SK-N-MC (cell line): ENCODE data around the gene EMID1.
"Not testable (repeated sequence)": the region's sequence is repeated elsewhere in the genome, so short reads cannot be mapped to it uniquely, and the experiment has no call there.

ENCODE experiments used
- DNase-seq: peaks from one replicate; pipeline ENCODE4 v3.0.0-alpha.2; 2011; ENCODE audit warnings: low read depth, low spot score
- H3K27ac ChIP-seq: fragments of 200-600 bp; sonication (generic); 2 replicates; pipeline ENCODE4 v1.5.1; 2016; ENCODE audit warnings: mixed run types
- H3K36me3 ChIP-seq: fragments of 200-600 bp; sonication (generic); 2 replicates; pipeline ENCODE4 v1.6.1; 2017; ENCODE audit warnings: antibody characterized with exemption, low read length, mixed read lengths; ENCODE audit not compliant: insufficient read depth
- H3K4me3 ChIP-seq: fragments of 200-600 bp; sonication (generic); 2 replicates; pipeline ENCODE4 v1.5.1; 2016
- H3K9ac ChIP-seq: fragments of 200-600 bp; sonication (generic); 2 replicates; pipeline ENCODE4 v1.8.0; 2017; ENCODE audit warnings: mixed run types, mixed read lengths; ENCODE audit not compliant: insufficient read length
- H3K9me3 ChIP-seq: fragments of 200-600 bp; sonication (generic); 2 replicates; pipeline ENCODE4 v1.6.1; 2017; ENCODE audit warnings: low read depth, mild to moderate bottlenecking, antibody characterized with exemption, low read length, moderate library complexity, mixed read lengths
- EZH2 ChIP-seq: fragments of 200-600 bp; sonication (generic); IDR thresholded peaks from one replicate; pipeline ENCODE4 v1.6.1; 2017; ENCODE audit warnings: antibody characterized with exemption
- FOXP2 ChIP-seq: optimal IDR thresholded peaks from 2 replicates; pipeline ENCODE3; 2011; ENCODE audit warnings: mild to moderate bottlenecking, moderate library complexity; ENCODE audit not compliant: insufficient read depth; ENCODE audit errors: extremely low read length, control extremely low read depth
- POLR2AphosphoS5 ChIP-seq: IDR thresholded peaks from 2 replicates; pipeline ENCODE4 v1.6.1; 2012; ENCODE audit warnings: mild to moderate bottlenecking, low read depth, low read length, borderline replicate concordance

The EMID1 gene

GRCh38 chr22:29230972-29231875 is 25.5 kb downstream of the EMID1 start:
- no peaks in the 10 kb centered on the region for H3K36me3 ChIP-seq
- DNase-seq = no peak

GRCh38 chr22:29231971-29232959 is 26.6 kb downstream of the EMID1 start:
- no peak overlapping the region for H3K9ac ChIP-seq
- H3K9me3 ChIP-seq = no peaks in the 10 kb centered on the region
- H3K27ac ChIP-seq = no peak overlapping the region
- TF ChIP-seq FOXP2 (no peak), EZH2 (no peak), POLR2AphosphoS5 (no peak)
- no peaks in the 10 kb centered on the region for H3K36me3 ChIP-seq
- no peak overlapping the region for H3K4me3 ChIP-seq
- DNase-seq = no peak

More at GRCh38 chr22:29230972-29231875, 25.5 kb downstream of the EMID1 start:
- TF ChIP-seq POLR2AphosphoS5 = no peak
- no peak for TF ChIP-seq FOXP2
- no peak for TF ChIP-seq EZH2
- H3K27ac ChIP-seq = no peak overlapping the region
- no peak overlapping the region for H3K9ac ChIP-seq
- no peak overlapping the region for H3K4me3 ChIP-seq
- no peaks in the 10 kb centered on the region for H3K9me3 ChIP-seq

GRCh38 chr22:29233277-29233877 is 27.7 kb downstream of the EMID1 start:
- no peak overlapping the region for H3K9ac ChIP-seq
- H3K9me3 ChIP-seq = no peaks in the 10 kb centered on the region
- no peak overlapping the region for H3K4me3 ChIP-seq
- no peak for DNase-seq
- H3K36me3 ChIP-seq = no peaks in the 10 kb centered on the region
- no peak overlapping the region for H3K27ac ChIP-seq
- TF ChIP-seq FOXP2 (no peak), EZH2 (no peak), POLR2AphosphoS5 (no peak)

GRCh38 chr22:29240481-29240880 is 34.8 kb downstream of the EMID1 start:
- H3K9ac ChIP-seq, H3K4me3 ChIP-seq, H3K27ac ChIP-seq, H3K36me3 ChIP-seq, H3K9me3 ChIP-seq, DNase-seq: not testable (repeated sequence)

GRCh38 chr22:29243874-29244446 is 38.3 kb downstream of the EMID1 start:
- Histone ChIP-seq H3K4me3 (no peak overlapping the region), H3K36me3 (no peaks in the 10 kb centered on the region), H3K27ac (no peak overlapping the region), H3K9me3 (0 out of 2 replicates have a peak, but pooled peaks cover 5% of the 10 kb centered on the region), H3K9ac (no peak overlapping the region)
- TF ChIP-seq POLR2AphosphoS5 (no peak), FOXP2 (no peak), EZH2 (no peak)
- no peak for DNase-seq

- 0 out of 2 replicates have a peak, but pooled peaks cover 5% of the 10 kb centered on the region for H3K9me3 ChIP-seq
- H3K9ac ChIP-seq = no peak overlapping the region
- no peak for DNase-seq
- H3K4me3 ChIP-seq = no peak overlapping the region
- TF ChIP-seq POLR2AphosphoS5 (no peak), FOXP2 (no peak), EZH2 (no peak)
- H3K36me3 ChIP-seq = no peaks in the 10 kb centered on the region
- H3K27ac ChIP-seq = no peak overlapping the region
These were observed 39.3 kb downstream of the EMID1 start for GRCh38 chr22:29244785-29245625.

GRCh38 chr22:29245626-29246385 is 40.1 kb downstream of the EMID1 start:
- H3K9ac ChIP-seq = no peak overlapping the region
- TF ChIP-seq FOXP2 (no peak), POLR2AphosphoS5 (no peak), EZH2 (no peak)
- H3K9me3 ChIP-seq = 0 out of 2 replicates have a peak, but pooled peaks cover 5% of the 10 kb centered on the region
- no peaks in the 10 kb centered on the region for H3K36me3 ChIP-seq
- H3K4me3 ChIP-seq = no peak overlapping the region
- peak; percentile 12 for DNase-seq
- H3K27ac ChIP-seq = no peak overlapping the region

GRCh38 chr22:29247891-29248290 is 42.2 kb downstream of the EMID1 start:
- not testable (repeated sequence) for DNase-seq, H3K9ac ChIP-seq, H3K4me3 ChIP-seq, H3K9me3 ChIP-seq, H3K36me3 ChIP-seq, H3K27ac ChIP-seq
